ENCODE results near the gene OTOG.
A peak's percentile ranks its signal among the peaks of the same experiment; 100 is the strongest.

The OTOG gene

DNA sequence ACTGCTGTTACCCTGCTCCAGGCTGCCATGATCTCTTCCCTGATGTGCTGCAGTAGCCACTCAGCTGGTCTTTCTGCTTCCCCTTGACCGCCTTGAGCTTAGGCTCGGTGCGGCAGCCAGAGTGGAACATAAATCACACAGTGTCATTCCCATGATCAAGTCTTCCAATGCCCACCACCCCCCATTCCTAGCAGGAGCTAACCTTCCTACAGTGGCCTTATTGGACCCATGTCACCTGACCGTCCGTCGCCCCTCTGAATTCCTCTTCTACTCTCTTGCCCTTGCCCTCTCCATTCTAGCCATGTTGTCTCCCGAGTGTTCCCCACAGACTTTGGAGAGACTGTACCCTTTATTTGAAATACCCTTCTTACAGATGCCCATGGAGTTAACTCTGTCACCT lies 43.4 kb downstream of the OTOG start:
- no peak for DNase-seq

- DNase-seq: no peak
These were observed 44.2 kb downstream of the OTOG start for GRCh38 chr11:17591293-17591692.

DNA sequence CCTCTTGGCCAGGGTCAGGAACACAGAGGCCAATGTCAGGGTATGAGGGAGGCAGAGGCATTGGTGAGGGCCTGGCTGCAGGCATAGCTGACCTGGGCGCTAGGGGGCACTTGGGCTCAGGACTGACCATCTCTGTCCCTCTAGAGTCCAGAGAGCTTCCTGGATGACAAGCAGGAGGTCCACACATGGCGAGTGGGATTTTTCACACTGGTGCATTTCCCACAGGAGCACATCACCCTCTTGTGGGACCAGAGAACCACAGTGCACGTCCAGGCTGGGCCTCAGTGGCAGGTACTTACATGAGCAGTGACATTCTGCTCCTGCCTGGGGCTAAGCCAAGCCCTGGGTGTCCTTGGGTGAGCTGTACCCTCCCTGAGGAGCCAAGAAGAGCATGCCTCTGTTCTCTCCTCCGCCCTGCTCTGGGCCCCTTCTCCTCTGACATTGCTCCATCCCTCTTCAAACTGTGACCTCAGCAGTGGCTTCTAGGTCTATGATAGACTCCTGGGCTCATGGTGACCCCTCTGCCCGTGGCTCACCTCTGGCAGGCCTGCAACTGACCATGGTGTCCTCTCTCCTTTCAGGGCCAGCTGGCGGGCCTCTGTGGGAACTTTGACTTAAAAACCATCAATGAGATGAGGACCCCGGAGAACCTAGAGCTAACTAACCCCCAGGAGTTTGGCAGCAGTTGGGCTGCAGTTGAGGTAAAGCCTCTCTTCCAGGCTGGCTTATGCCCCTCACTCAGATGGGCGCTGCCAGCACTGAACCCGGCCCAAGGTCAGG lies 46.6 kb downstream of the OTOG start:
- DNase-seq: no peak

DNA sequence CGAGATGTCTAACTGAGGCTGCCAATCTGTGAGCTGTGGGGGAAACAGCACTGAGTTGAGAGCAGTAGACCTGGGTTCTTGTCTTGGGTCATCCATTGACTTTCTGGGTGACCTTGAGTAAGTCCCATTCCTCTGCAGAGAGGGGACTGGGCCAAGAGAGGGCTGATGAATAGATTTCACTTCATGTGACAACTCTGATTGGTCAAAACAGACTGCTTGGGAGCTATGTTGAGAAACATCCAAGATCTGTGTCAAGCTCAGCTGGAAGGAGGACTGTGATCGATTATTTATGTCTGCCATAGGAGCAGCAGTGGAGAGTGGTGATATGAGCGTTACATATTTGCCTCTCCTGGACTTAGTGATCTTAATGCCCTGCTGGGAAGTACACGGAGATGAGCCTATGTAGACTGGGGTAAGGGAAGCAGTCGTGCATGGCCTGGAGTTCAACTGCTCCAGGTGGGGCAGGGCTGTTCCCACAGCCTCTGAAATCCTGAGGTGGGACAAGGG lies 47.7 kb downstream of the OTOG start:
- no peak for DNase-seq

GRCh38 chr11:17595526-17596309 lies 48.7 kb downstream of the OTOG start:
- DNase-seq: no peak

DNA sequence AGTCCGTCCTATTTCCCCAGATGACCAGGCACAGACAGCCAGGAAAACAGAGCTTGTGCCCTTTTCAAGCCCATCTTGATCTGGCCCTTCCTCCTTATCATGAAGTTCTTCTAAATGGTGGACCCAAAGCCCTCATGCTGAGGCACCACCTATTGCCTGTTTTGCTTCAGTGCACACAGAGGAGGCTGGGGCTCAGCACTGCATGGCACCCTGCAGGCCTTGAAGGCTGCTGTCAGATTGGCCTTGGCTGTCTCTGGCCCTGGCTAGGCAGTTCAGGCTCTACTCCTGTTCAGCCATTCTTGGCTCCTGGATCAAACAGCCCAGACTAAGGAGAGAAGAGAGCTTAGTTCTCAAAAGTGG lies 49.2 kb downstream of the OTOG start:
- DNase-seq: no peak

- no peak for DNase-seq
These were observed 49.7 kb downstream of the OTOG start for GRCh38 chr11:17596711-17597110.

DNA sequence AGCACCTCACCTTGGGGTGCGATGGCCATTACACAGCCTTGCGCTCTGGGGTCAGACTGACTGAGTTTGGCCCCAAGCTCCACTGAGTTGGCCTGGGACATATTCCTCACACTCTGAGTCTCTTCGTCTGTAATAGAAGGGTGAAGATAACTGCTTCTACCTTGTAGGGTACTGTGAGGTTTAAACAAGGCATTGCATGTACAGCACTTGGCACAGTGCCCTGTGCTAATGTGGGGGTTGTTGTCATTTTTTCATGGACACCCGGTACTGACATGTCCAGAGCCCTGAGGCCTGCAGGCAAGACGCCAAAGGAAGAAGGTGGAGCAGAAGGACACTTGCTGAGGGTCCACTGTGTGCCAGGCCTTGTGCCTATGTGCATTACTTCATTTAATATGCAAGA lies 50.7 kb downstream of the OTOG start:
- DNase-seq: no peak

DNA sequence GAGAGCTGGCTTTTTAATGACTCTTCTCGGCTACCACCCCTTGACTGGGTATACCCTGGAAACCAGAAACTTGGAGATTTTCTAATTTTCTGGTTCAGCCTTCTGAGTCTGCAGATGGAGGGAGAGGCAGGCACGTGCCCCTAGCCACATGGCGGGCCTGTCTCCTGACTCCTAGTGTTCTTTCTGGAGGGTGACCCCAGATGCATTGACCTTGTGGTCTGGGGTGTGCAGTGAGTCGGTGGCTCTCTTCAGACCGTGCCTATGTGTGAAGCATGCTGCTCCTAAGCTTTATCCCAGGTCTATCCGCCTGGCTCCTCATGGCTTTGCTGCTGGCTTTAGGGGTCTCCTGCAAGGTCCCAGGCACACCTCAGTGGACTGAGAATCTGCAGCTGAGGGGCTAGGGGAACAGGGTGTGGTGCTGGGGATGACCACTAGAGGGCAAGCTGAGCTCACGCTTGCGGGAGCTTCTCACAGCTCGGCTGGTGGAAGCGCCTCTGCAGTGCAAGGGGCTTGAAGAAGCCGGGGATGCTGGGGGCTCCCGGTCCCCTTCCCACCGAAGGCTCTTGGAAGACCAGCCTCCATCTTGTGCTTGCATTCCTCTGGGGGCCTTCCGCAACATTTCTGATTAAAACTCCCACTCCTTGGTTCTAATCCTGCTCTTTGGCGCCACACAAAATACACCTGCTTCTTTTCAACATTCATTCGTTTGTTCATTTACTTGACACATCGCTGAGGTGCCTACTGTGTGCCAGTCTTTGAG lies 51.8 kb downstream of the OTOG start:
- DNase-seq: peak; percentile 52

DNA sequence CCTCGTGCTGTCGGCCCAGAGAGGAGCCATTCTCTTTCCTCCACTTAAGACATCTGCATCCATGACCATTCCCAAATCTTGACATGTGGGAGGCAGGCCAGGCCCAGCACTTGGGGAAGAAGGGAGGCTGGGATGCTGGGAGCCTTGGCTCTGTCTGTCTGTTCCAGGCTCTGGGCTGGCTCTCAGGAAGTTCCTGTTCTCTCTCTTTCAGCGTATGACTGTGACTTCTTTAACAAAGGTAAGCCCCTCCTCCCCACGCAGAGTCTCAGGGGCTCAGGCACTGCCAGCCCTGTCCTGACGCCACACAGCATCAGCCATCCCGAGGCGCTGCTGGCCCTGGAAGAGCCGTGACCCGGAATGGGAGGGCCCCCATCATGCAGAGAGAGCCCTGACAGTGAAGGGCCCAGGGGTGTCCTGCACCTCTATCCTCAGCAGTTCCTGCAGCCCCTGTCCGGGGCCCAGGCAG lies 52.4 kb downstream of the OTOG start:
- no peak for DNase-seq

- no peak for DNase-seq
These were observed 53.5 kb downstream of the OTOG start for GRCh38 chr11:17600316-17601255.

DNA sequence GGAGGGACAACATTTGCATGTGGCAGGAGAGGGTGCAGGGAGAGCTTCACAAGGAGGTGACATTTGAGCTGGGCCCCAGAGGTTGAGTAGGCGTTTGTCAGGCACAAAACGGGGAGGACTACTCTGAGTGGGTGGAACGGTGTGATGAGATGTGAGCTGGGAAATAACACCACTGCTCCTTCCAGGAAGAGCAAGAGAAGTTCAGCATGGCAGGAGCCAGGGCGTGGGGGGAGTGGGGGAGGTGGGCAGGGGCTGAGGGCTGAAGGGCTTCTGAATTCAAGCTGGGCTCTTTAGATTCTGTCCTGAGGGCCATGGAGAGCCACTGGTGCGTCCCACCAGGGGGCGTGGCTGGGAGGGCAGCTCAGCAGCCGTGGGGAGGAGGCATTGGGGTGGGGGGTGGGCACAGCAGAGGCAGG lies 54.2 kb downstream of the OTOG start:
- DNase-seq: no peak

GRCh38 chr11:17601676-17602075 lies 54.6 kb downstream of the OTOG start:
- DNase-seq: no peak

DNA sequence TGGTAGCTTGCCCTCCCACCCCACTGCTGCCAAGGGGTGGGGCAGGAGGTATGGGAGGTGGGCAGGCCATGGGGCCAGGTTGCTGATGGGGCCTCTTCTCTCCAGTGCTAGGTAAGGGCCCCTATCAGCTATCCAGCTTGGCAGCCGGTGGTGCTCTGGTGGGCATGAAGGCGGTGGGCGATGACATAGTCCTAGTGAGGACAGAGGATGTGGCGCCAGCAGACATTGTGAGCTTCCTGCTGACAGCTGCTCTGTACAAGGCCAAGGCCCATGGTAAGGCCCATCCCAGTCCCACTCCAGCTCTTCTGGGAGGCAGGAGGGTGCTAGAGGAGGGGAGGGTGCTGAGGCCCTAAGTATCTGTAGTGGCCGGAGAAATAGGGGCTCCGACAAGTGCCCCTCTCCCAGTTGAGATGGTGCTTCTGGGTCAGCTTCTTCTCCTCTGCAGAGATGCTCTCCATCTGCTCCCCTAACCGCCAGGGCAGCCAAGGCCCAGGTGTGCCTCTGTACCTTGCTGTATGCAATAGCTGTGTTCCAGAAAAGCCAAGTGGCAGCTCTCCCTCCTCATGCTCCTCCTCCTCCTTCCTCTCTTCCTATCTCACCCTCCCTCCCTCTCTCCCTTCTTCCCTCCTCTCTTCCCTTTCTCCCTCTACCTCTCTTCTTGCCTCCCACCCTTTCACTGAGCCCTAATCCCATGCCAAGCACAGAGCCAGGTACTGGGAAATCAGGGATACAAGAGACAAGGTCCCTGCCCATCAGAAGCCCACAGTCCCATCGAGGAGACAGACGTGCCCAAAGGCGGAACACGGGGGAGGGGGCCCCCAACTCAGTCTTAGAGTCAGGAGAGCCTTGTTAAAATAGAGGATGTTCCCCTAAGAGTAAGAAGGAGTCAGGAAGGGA lies 55.3 kb downstream of the OTOG start:
- DNase-seq: no peak

GRCh38 chr11:17603056-17603825 lies 56.2 kb downstream of the OTOG start:
- DNase-seq: no peak

GRCh38 chr11:17604201-17604914 lies 57.3 kb downstream of the OTOG start:
- no peak for DNase-seq

- no peak for DNase-seq
These were observed 57.8 kb downstream of the OTOG start for GRCh38 chr11:17604915-17605233.

- no peak for DNase-seq
These were observed 58.6 kb downstream of the OTOG start for GRCh38 chr11:17605651-17606122.

GRCh38 chr11:17606233-17607082 lies 59.4 kb downstream of the OTOG start:
- DNase-seq: no peak
